HG02763 (cell line): Measurements from ENCODE around the gene PRKN.

Source experiments
- ATAC-seq: cut with Tn5 transposase; IDR thresholded peaks from one replicate; pipeline ENCODE4 v1.9.1; 2021; ENCODE audit warnings: mild to moderate bottlenecking, moderate library complexity; ENCODE audit not compliant: unreplicated experiment

PRKN gene

DNA sequence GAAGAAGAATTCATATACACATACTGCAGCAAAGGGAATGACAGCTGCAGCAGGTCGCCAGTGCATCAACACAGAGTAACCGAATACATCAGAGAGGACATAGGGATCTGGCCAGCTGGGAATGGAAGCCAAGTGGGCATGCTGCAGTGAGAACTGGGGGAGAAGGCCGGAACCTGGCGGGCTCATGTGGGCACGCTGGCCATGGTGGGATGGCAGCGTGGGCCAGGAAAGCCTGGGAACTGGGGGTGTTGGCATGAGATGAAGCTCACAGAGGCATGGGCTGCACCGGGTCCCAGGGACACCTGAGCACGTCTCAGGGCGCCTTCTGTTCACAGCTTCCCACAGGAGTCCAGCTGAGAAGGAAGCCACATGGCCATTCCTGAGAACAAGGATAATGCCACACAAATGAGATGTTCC, 1314.2 kb downstream of the PRKN start:
- ATAC-seq = no peak

- ATAC-seq = no peak
Measured at GRCh38 chr6:161412795-161413194, 1314.8 kb downstream of the PRKN start.

DNA sequence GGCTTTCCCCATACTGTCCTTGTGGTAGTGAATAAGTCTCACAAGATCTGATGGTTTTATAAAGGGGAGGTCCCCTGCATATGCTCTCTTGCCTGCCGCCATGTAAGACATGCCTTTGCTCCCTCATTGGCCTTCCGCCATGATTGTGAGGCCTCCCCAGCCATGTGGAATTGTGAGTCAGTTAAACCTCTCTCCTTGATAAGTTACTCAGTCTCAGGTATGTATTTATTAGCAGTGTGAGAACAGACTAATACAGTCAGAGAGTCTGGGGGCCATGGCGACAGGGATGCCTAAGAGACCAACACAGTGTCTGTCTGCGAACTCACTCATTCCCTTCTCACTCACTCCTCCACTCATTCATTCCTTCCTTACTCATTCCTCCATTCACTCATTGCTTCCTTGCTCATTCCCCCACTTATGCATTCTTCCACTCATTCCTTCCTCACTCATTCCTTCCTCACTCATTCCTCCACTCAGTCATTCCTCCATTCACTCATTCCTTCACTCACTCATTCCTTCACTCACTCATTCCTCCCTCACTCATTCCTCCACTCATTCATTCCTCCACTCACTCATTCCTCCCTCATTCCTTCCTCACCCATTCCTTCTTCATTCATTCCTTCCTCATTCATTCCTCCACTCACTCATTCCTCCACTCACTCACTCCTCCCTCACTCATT, 1316.2 kb downstream of the PRKN start:
- ATAC-seq = no peak

GRCh38 chr6:161410736-161411135, 1316.8 kb downstream of the PRKN start:
- ATAC-seq = no peak

- ATAC-seq = no peak
Measured at GRCh38 chr6:161410076-161410475, 1317.5 kb downstream of the PRKN start.

GRCh38 chr6:161409353-161409752, 1318.2 kb downstream of the PRKN start:
- no peak for ATAC-seq

- no peak for ATAC-seq
Measured at GRCh38 chr6:161408041-161408440, 1319.5 kb downstream of the PRKN start.

DNA sequence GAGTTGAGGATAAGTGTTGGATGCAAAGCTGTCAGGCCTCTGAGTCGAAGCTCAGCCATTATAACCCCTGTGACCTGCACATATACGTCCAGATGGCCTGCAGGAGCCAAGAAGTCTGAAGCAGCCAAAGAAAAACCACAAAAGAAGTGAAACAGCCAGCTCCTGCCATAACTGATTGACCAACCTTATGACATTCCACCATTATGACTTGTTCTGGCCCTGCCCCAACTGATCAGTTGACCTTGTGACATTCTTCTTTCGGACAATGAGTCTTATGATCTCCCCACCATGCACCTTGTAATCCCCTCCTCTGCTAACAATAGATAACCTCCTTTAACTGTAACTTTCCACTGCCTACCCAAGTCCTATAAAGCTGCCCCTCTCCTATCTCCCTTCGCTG, 1320.0 kb downstream of the PRKN start:
- ATAC-seq = no peak

- ATAC-seq = no peak
Measured at GRCh38 chr6:161407115-161407514, 1320.5 kb downstream of the PRKN start.

DNA sequence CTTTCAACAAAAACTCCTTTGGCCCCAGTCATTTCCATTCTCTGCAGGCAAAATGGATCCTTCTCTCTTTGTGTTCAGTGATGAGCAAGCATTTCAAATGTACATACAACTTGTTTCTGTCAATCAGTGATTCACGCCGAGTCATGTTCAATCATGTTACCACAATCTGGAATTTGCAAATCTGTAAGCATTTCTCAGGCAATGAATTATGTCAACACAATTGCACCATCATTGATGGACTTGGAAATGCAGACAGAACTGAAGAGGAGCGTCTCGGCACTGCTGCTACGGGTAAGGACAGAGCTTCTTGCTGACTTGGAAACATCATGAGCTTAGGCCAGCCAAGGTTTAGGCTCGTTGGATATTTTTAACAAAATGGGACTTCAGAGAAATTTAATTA, 1320.9 kb downstream of the PRKN start:
- ATAC-seq = no peak

- ATAC-seq = no peak
Measured at GRCh38 chr6:161405418-161405817, 1322.1 kb downstream of the PRKN start.

GRCh38 chr6:161403717-161404116, 1323.8 kb downstream of the PRKN start:
- ATAC-seq = no peak

GRCh38 chr6:161401587-161402309, 1325.8 kb downstream of the PRKN start:
- ATAC-seq = no peak

DNA sequence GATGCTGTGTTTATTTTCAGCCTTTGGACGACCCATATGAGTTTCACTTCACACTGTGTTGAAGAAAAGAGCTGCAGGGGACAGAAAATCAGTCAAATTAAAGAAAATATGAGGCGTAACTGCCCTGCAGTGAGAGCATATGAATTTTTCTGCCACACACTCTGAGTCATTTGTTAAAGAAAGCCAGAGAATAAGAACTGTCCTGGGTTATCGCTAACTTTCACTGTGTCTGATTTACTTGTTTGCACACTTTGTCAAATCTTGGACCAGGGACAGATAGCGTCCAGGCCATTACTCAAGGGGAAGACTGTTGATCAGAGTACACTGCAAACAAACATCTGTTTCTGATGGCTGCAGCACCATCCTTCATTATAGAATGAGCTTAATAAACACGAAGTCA, 1326.9 kb downstream of the PRKN start:
- ATAC-seq = no peak

DNA sequence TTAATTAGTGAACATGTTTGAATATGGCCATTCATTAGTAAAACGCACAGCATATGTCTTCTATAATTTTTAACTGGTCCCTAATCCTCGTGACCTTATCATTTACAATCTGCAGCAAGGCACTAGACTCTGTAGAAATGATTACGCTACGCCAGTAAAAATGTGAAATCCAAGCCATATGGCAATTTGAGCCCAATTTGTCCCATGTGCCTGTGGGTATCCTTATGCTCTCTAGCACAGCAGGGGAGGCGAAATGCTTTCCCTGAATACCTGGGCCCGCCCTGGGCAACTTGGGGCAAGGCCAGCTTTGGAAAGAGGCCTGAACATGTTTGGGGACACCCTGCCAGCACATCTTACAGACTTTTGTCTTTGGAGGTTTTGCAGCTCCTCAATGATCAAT, 1331.0 kb downstream of the PRKN start:
- no peak for ATAC-seq

DNA sequence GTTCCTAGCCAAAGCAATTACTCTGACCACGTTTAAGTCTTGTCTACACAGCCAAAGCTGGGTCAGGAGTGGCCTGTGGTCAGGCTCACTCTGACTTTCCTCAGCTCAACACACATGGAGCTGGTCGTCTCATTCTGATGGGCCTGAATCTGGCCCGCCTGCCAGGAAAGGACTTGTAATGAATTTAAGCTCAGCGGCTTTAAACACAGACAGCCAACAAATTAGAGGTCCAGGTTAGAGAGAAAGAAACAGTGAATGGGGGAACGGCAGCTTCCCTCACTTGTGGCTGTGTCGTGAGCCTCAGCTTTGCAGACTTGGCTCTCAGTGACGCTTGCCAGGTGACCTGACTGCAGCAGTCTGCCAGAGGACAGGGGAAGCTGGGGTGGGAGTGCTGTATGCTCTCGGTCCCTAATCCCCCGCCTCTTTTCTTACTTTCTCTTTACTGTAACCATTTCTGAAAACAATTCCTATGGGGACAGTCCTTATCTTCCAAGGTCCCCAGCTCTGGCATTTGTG, 1331.8 kb downstream of the PRKN start:
- ATAC-seq = no peak

GRCh38 chr6:161394437-161394836, 1333.1 kb downstream of the PRKN start:
- ATAC-seq = no peak

DNA sequence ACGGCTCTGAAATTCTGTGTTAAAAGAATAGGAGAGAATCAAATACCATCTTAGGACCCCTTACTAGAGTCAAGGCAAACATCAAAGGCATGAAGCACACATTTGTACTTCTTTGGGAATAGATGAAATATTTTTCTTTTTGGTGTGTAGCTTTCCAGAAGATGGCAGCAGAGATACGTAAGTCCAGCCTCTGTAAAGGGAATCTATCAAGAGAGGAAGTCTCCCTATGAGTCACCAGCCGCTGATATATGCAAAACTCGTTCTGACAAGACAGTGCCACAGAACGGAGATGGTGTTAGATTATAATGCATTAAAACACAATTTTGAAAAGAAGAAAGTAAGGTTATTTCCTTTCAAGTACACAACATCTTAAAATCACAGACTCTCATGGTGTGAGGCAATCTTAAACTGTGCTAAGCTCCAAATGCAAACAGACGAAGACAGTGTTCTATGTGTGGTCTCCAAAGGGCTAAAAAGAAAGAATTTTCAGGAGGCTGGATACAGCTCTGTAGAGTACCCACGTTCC, 1333.7 kb downstream of the PRKN start:
- peak; percentile 99 for ATAC-seq

GRCh38 chr6:161393292-161393691, 1334.3 kb downstream of the PRKN start:
- no peak for ATAC-seq

- ATAC-seq = no peak
Measured at GRCh38 chr6:161389756-161390155, 1337.8 kb downstream of the PRKN start.

DNA sequence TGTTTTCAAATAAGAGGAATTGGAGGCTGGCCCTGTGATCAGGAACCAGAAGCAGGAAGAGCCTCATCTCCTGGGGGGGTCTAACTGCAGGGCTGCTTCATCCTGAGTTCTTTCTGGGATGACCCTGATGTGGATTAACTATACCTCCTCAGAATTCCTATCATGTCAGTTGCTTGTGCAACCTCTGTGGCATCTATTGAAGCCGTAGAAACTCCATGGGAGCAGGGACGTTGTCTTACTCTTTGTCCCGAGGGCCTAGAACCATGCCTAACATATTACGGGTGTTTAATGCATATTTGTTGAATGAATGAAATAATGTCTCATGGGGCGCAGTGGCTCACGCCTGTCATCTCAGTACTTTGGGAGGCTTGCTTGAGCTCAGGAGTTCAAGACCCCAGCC, 1343.6 kb downstream of the PRKN start:
- ATAC-seq = no peak
